ENCODE data around the gene TMEM187. TPM values are rescaled to one million over a fixed set of nuclear protein-coding genes. Genes with fewer than 3 reads are reported as not detected.
A peak's percentile ranks its signal among the peaks of the same experiment; 100 is the strongest.

Gene TMEM187
- total RNA-seq, 1 donor from 2014 or later: 2.4 TPM

DNA sequence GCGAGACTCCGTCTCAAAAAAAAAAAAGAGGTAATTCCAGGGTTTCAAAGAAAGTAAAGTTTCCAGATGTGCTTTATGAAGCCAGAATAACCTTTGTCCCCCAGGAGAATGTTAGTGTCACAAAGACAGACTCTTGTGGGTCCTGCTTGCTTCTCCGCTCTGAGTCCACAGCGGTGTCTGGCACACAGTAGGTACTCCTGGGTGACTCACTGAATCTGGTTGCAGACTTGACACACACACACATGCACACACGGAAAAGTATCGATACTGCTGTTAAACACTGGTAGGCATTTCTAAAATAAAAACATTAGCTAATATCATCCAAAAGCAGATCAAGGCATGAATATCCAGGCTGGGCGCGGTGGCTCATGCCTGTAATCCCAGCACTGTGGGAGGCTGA, 22.9 kb downstream of the TMEM187 start:
- Histone ChIP-seq H4K20me1 (ENCODE audit: low read depth) (no peaks in the 10 kb centered on the region), H3F3A (ENCODE audit: low read depth) (peaks cover 6% of the 10 kb centered on the region), H2AFZ (replicated peaks) (no peak overlapping the region), H3K79me2 (ENCODE audit: low read depth) (no peaks in the 10 kb centered on the region), H3K9me3 (ENCODE audit: low read depth) (peaks cover 5% of the 10 kb centered on the region), H3K27ac (no peak overlapping the region), H3K4me3 (no peak overlapping the region), H3K27me3 (no peaks in the 10 kb centered on the region), H3K4me2 (no peak overlapping the region), H3K4me1 (no peaks in the 10 kb centered on the region), H3K36me3 (no peaks in the 10 kb centered on the region), H3K9ac (no peak overlapping the region)
- no peak for DNase-seq (ENCODE audit: low spot score)
- peaks cover 2% of the 10 kb centered on the region for H3K4me1 Mint-ChIP-seq
- H3K27me3 Mint-ChIP-seq (ENCODE audit: insufficient read depth, low read depth): no peaks in the 10 kb centered on the region
- peaks cover 5% of the 10 kb centered on the region for H3K9me3 Mint-ChIP-seq
- H3K27ac Mint-ChIP-seq: no peak overlapping the region
- H3K4me3 Mint-ChIP-seq: no peak overlapping the region
- H3K36me3 Mint-ChIP-seq: no peaks in the 10 kb centered on the region
- TF ChIP-seq, protein P1, sequence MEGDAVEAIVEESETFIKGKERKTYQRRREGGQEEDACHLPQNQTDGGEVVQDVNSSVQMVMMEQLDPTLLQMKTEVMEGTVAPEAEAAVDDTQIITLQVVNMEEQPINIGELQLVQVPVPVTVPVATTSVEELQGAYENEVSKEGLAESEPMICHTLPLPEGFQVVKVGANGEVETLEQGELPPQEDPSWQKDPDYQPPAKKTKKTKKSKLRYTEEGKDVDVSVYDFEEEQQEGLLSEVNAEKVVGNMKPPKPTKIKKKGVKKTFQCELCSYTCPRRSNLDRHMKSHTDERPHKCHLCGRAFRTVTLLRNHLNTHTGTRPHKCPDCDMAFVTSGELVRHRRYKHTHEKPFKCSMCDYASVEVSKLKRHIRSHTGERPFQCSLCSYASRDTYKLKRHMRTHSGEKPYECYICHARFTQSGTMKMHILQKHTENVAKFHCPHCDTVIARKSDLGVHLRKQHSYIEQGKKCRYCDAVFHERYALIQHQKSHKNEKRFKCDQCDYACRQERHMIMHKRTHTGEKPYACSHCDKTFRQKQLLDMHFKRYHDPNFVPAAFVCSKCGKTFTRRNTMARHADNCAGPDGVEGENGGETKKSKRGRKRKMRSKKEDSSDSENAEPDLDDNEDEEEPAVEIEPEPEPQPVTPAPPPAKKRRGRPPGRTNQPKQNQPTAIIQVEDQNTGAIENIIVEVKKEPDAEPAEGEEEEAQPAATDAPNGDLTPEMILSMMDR (IDR thresholded peaks at IDR 0.05): no peak
- TF ChIP-seq EZH2 (IDR thresholded peaks at IDR 0.05) (no peak), EZH2phosphoT487 (IDR thresholded peaks at IDR 0.05) (no peak)

DNA sequence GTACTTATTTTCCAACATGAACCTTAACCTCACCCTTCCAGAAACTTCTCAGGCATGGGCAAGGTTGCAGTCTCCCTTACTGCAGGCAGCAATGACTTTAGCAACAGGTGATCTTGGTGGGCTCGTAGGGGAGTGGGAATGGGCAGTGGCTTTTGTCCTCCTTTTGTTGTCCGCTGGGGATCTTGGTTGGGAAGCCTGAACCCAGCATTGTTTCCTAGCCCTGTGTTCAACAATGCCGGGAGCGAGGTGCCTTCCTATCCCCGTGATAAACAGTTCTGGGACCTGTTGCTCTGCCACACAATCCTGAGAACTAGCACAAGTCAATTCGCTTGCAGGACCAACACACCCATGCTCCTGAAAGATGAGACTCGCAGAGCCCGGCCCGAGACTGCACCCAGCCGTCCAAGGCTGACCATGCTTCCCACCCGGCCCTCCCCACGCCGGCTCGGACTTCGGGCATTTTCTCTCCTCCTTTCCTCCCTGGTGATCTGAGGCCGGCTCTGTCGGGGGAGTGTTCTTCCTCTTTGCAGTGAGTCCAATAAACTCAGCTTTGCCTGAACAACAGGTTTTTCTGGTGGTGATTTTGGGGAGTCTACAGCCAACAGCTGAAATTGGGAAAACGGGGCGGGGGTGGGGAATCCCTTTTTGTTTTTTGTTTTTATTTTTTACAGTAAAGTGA, 26.9 kb downstream of the TMEM187 start:
- Mint-ChIP-seq H3K4me3 (no peak overlapping the region), H3K36me3 (peaks cover 2% of the 10 kb centered on the region)
- TF ChIP-seq EZH2phosphoT487 (IDR thresholded peaks at IDR 0.05): no peak
- no peak for TF ChIP-seq EZH2 (IDR thresholded peaks at IDR 0.05)
- TF ChIP-seq, protein P1 (IDR thresholded peaks at IDR 0.05): no peak

DNA sequence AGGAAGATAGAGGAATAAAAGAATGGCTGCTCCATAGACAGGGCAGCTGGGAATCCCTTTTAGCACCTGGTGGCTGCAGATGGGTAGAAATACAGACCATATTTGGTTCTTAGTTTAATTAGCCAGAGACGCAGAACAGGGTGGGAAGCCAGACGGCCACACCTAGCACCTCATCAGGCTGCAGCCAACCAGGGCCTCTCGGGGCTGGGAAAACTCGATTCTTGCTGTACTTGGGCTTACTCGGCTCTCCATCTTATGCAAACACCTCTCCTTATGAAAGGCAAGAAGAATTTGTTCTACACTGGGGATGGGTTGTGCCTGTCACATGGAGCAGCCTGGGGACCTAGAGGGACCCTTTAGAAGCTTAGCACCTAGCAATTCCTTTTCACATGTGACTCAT, 27.5 kb downstream of the TMEM187 start:
- DNase-seq (ENCODE audit: low spot score): no peak
- H3K79me2 ChIP-seq (ENCODE audit: low read depth): no peaks in the 10 kb centered on the region
- Mint-ChIP-seq H3K27me3 (ENCODE audit: insufficient read depth, low read depth) (peaks cover 4% of the 10 kb centered on the region), H3K4me3 (no peak overlapping the region), H3K36me3 (peaks cover 2% of the 10 kb centered on the region), H3K4me1 (peaks cover 9% of the 10 kb centered on the region), H3K27ac (no peak overlapping the region), H3K9me3 (peaks cover 6% of the 10 kb centered on the region)
- peak overlapping the region; percentile 1 for H3K4me2 ChIP-seq
- no peaks in the 10 kb centered on the region for H3K27me3 ChIP-seq
- H3K4me1 ChIP-seq: no peaks in the 10 kb centered on the region
- H3K36me3 ChIP-seq: no peaks in the 10 kb centered on the region
- no peaks in the 10 kb centered on the region for H3K9me3 ChIP-seq (ENCODE audit: low read depth)
- TF ChIP-seq, protein P1 (IDR thresholded peaks at IDR 0.05): no peak
- no peak for TF ChIP-seq EZH2 (IDR thresholded peaks at IDR 0.05)
- no peak for TF ChIP-seq EZH2phosphoT487 (IDR thresholded peaks at IDR 0.05)
- no peak overlapping the region for H3K9ac ChIP-seq
- no peak overlapping the region for H3K4me3 ChIP-seq
- no peak overlapping the region for H2AFZ ChIP-seq (replicated peaks)
- no peak overlapping the region for H3K27ac ChIP-seq
- no peaks in the 10 kb centered on the region for H4K20me1 ChIP-seq (ENCODE audit: low read depth)
- peaks cover 6% of the 10 kb centered on the region for H3F3A ChIP-seq (ENCODE audit: low read depth)

More for the DNA sequence above, 26.9 kb downstream of the TMEM187 start:
- H3K9me3 Mint-ChIP-seq: peaks cover 4% of the 10 kb centered on the region
- H3K4me3 ChIP-seq: no peak overlapping the region
- H4K20me1 ChIP-seq (ENCODE audit: low read depth): no peaks in the 10 kb centered on the region
- peaks cover 6% of the 10 kb centered on the region for H3F3A ChIP-seq (ENCODE audit: low read depth)
- H3K4me2 ChIP-seq: peak overlapping the region; percentile 1
- H3K27ac ChIP-seq: no peak overlapping the region
- H3K9me3 ChIP-seq (ENCODE audit: low read depth): no peaks in the 10 kb centered on the region
- no peaks in the 10 kb centered on the region for H3K4me1 ChIP-seq
- no peak overlapping the region for H2AFZ ChIP-seq (replicated peaks)
- no peaks in the 10 kb centered on the region for H3K36me3 ChIP-seq
- H3K9ac ChIP-seq: no peak overlapping the region
- H3K79me2 ChIP-seq (ENCODE audit: low read depth): no peaks in the 10 kb centered on the region
- H3K4me1 Mint-ChIP-seq: peaks cover 9% of the 10 kb centered on the region
- H3K27me3 Mint-ChIP-seq (ENCODE audit: insufficient read depth, low read depth): peaks cover 4% of the 10 kb centered on the region
- peak; percentile 49 for DNase-seq (ENCODE audit: low spot score)
- H3K27ac Mint-ChIP-seq: peak overlapping the region; percentile 60
- no peaks in the 10 kb centered on the region for H3K27me3 ChIP-seq

Data from neural progenitor cell (in vitro differentiated cells).